Gastroesophageal sphincter (tissue), 4 donors: Measurements from ENCODE around the gene TBC1D13. TPM values are rescaled to one million over a fixed set of nuclear protein-coding genes. Genes with fewer than 3 reads are reported as not detected.

Source experiments
- small RNA-seq, 4 donors: library from RNA; depleted of rRNA; stranded (forward); fragments of <200 nt; gene quantifications; one replicate each; pipeline ENCODE3, GENCODE V24; 2016
- total RNA-seq, 4 donors: library from RNA; depleted of rRNA; stranded (reverse); fragments of >200 nt; gene quantifications; one replicate each; pipeline ENCODE4 v1.1.0, GENCODE V29; 2016

The TBC1D13 gene
- total RNA-seq, 4 donors from 2014 or later: 13.2 to 40.9 (median 17.7) TPM

Small RNAs within 50 kb of the gene (small RNA-seq; reads per million reads assigned to genes)
- 0 reads per million in 4 donors for gene RF00017

Other genes with a start within 250 kb of the TBC1D13 start
- gene SPTAN1, start 234.7 kb upstream of the TBC1D13 start, total RNA-seq: 100 to 1,000 TPM; 223 to 390 (median 286) TPM
- 10 to 100 TPM; 28.3 to 47.0 (median 37.7) TPM for gene DYNC2I2, start 130.4 kb upstream of the TBC1D13 start, total RNA-seq
- gene SET, start 98.0 kb upstream of the TBC1D13 start, total RNA-seq: 100 to 1,000 TPM; 209 to 355 (median 256) TPM
- gene PKN3, start 84.8 kb upstream of the TBC1D13 start, total RNA-seq: 1 to 10 TPM; 2.3 to 7.5 (median 4.0) TPM
- 10 to 100 TPM; 19.5 to 24.5 (median 22.2) TPM for gene ZDHHC12, start 63.1 kb upstream of the TBC1D13 start, total RNA-seq
- gene ZER1, start 15.3 kb upstream of the TBC1D13 start, total RNA-seq: 100 to 1,000 TPM in 1 of 4 donors, 10 to 100 TPM in 3; 55.1 to 104 (median 60.2) TPM
- 10 to 100 TPM; 20.3 to 29.7 (median 27.1) TPM for gene ENDOG, start 31.2 kb downstream of the TBC1D13 start, total RNA-seq
- 10 to 100 TPM in 3 of 4 donors, 1 to 10 TPM in 1; 9.6 to 26.0 (median 21.1) TPM for gene SPOUT1, start 42.5 kb downstream of the TBC1D13 start, total RNA-seq
- 1 to 10 TPM; 3.4 to 7.9 (median 4.8) TPM for gene KYAT1, start 94.7 kb downstream of the TBC1D13 start, total RNA-seq
- gene LRRC8A, start 94.9 kb downstream of the TBC1D13 start, total RNA-seq: 10 to 100 TPM; 38.1 to 95.1 (median 49.9) TPM
- gene PHYHD1, start 133.7 kb downstream of the TBC1D13 start, total RNA-seq: 10 to 100 TPM in 3 of 4 donors, 1 to 10 TPM in 1; 9.6 to 27.1 (median 25.4) TPM
- 10 to 100 TPM in 3 of 4 donors, 1 to 10 TPM in 1; 9.8 to 17.1 (median 13.0) TPM for gene DOLK, start 160.3 kb downstream of the TBC1D13 start, total RNA-seq
- gene NUP188, start 160.4 kb downstream of the TBC1D13 start, total RNA-seq: 10 to 100 TPM; 18.6 to 32.7 (median 29.1) TPM
- 100 to 1,000 TPM in 1 of 4 donors, 10 to 100 TPM in 3; 80.3 to 123 (median 83.6) TPM for gene SH3GLB2, start 241.1 kb downstream of the TBC1D13 start, total RNA-seq
- gene MIGA2, start 249.4 kb downstream of the TBC1D13 start, total RNA-seq: 10 to 100 TPM; 16.2 to 38.3 (median 24.6) TPM